ENCODE measurements around the gene KLK4. TPM values are rescaled to one million over a fixed set of nuclear protein-coding genes. Genes with fewer than 3 reads are reported as not detected.
"Not testable (repeated sequence)": the region's sequence is repeated elsewhere in the genome, so short reads cannot be mapped to it uniquely, and the experiment has no call there.

The KLK4 gene
- total RNA-seq, 1 experiment from 2014 or later = 0.84 TPM

GRCh38 chr19:50896089-50896590 lies 15.1 kb downstream of the KLK4 start:
- H3K27ac ChIP-seq (ENCODE audit: low read depth, low read length); H3K36me3 ChIP-seq (ENCODE audit: control insufficient read depth in 1 of 2, insufficient read depth in 2 of 2, low read length in 2 of 2); H3K9me2 ChIP-seq (ENCODE audit: insufficient read depth); H3K9me3 ChIP-seq (ENCODE audit: control insufficient read depth in 1 of 2, insufficient read depth in 1 of 2, low read depth in 1 of 2, low read length in 2 of 2); RAD21 ChIA-PET (ENCODE audit: low non-redundant PET in 1 of 2, low total read pairs in 2 of 2, uncharacterized antibody in 2 of 2, unreplicated experiment in 2 of 2); H3K79me2 ChIP-seq (ENCODE audit: insufficient read depth, low read length); DNase-seq (ENCODE audit: low read depth, low spot score); ATAC-seq; H3K9ac ChIP-seq (ENCODE audit: low read length); H2AFZ ChIP-seq (ENCODE audit: low read depth, low read length, poor library complexity, severe bottlenecking); H4K20me1 ChIP-seq (ENCODE audit: insufficient read depth); H3K27me3 ChIP-seq (ENCODE audit: insufficient read depth, low read length); intact Hi-C loops (cut with micrococcal nuclease); H3K4me2 ChIP-seq (ENCODE audit: low read length); H3K4me3 ChIP-seq (replicated peaks in 1 of 2; ENCODE audit: low read depth in 1 of 2, low read length in 2 of 2): not testable (repeated sequence)
- BruUV-seq (replicated peaks) = TSS peak; percentile 97
- H3K4me1 ChIP-seq (ENCODE audit: control insufficient read depth in 1 of 2, insufficient read depth in 2 of 2, low read length in 2 of 2) = peaks cover 4 to 15% of the 10 kb centered on the region in 2 experiments; a peak in 3 of 4 replicates
- ChIA-PET POLR2A (interaction anchor here (1.1 kb wide), 2 partner anchors 53 to 92 kb away, joined by 3 to 4 read pairs; no protein-coding TSS in a partner anchor), CTCF (interaction anchor here (0.7 to 1.2 kb wide), 2 partner anchors 13 to 121 kb away, joined by 3 to 5 read pairs; no protein-coding TSS in a partner anchor)

- Histone ChIP-seq H3K4me3 (replicated peaks in 1 of 2; ENCODE audit: low read depth in 1 of 2, low read length in 2 of 2) (no peak overlapping the region), H2AFZ (ENCODE audit: low read depth, low read length, poor library complexity, severe bottlenecking) (no peak overlapping the region), H3K27me3 (ENCODE audit: insufficient read depth, low read length) (no peaks in the 10 kb centered on the region; the same call in 1 of the 2 replicates), H4K20me1 (ENCODE audit: insufficient read depth) (no peaks in the 10 kb centered on the region), H3K9me3 (ENCODE audit: control insufficient read depth in 1 of 2, insufficient read depth in 1 of 2, low read depth in 1 of 2, low read length in 2 of 2) (no peaks in the 10 kb centered on the region), H3K9ac (ENCODE audit: low read length) (no peak overlapping the region), H3K36me3 (ENCODE audit: control insufficient read depth in 1 of 2, insufficient read depth in 2 of 2, low read length in 2 of 2) (no peaks in the 10 kb centered on the region), H3K9me2 (ENCODE audit: insufficient read depth) (no peaks in the 10 kb centered on the region), H3K4me2 (ENCODE audit: low read length) (no peak overlapping the region), H3K27ac (ENCODE audit: low read depth, low read length) (no peak overlapping the region), H3K4me1 (ENCODE audit: control insufficient read depth in 1 of 2, insufficient read depth in 2 of 2, low read length in 2 of 2) (peaks cover 4 to 15% of the 10 kb centered on the region in 2 experiments; a peak in 3 of 4 replicates), H3K79me2 (ENCODE audit: insufficient read depth, low read length) (no peaks in the 10 kb centered on the region)
- ATAC-seq = peak; percentile 64; the same call in 1 of the 2 replicates
- BruUV-seq (replicated peaks) = no TSS peak
- ChIA-PET RAD21 (ENCODE audit: low non-redundant PET in 1 of 2, low total read pairs in 2 of 2, uncharacterized antibody in 2 of 2, unreplicated experiment in 2 of 2) (no interaction called here), POLR2A (no interaction called here), CTCF (interaction anchor here (0.6 kb wide), 1 partner anchor 37 kb away, joined by 4 read pairs; no protein-coding TSS in a partner anchor)
- DNase-seq (ENCODE audit: low read depth, low spot score) = no peak
- intact Hi-C loops (cut with micrococcal nuclease) = no loop called here
- no peak for TF ChIP-seq RAD21 (IDR thresholded peaks at IDR 0.05; ENCODE audit: low read depth)
- TF ChIP-seq SIN3A (IDR thresholded peaks at IDR 0.05; ENCODE audit: low read depth) = no peak
- no peak for TF ChIP-seq CBX3 (IDR thresholded peaks at IDR 0.05; ENCODE audit: low read depth)
- no peak for TF ChIP-seq SRF (IDR thresholded peaks at IDR 0.05; ENCODE audit: low read depth)
- no peak for TF ChIP-seq FOSL1 (IDR thresholded peaks at IDR 0.05; ENCODE audit: low read depth)
- no peak for TF ChIP-seq REST (IDR thresholded peaks at IDR 0.05; ENCODE audit: low read depth)
- no peak for TF ChIP-seq ZNF274 (IDR thresholded peaks at IDR 0.05; ENCODE audit: low read depth, low read length)
- no peak for TF ChIP-seq JUND (IDR thresholded peaks at IDR 0.05)
- no peak for TF ChIP-seq YY1 (IDR thresholded peaks at IDR 0.05; ENCODE audit: extremely low read depth, insufficient replicate concordance, low read depth, low read length)
- TF ChIP-seq ZFX (IDR thresholded peaks at IDR 0.05) = no peak
- no peak for TF ChIP-seq EZH2phosphoT487 (IDR thresholded peaks at IDR 0.05; ENCODE audit: borderline replicate concordance)
- no peak for TF ChIP-seq SP1 (IDR thresholded peaks at IDR 0.05; ENCODE audit: low read depth)
- TF ChIP-seq ELF1 (IDR thresholded peaks at IDR 0.05; ENCODE audit: borderline replicate concordance, low read depth) = no peak
- no peak for TF ChIP-seq EZH2 (IDR thresholded peaks at IDR 0.05)
- no peak for TF ChIP-seq TCF7L2 (IDR thresholded peaks at IDR 0.05; ENCODE audit: borderline replicate concordance, extremely low read depth, insufficient read depth, insufficient read length)
- TF ChIP-seq POLR2A (IDR thresholded peaks at IDR 0.05; ENCODE audit: borderline replicate concordance, extremely low read depth, insufficient read depth, insufficient read length) = no peak
Observed at GRCh38 chr19:50894478-50895356, 16.5 kb downstream of the KLK4 start.
